Measurements from ENCODE around the gene C13orf42. TPM values are rescaled to one million over a fixed set of nuclear protein-coding genes. Genes with fewer than 3 reads are reported as not detected.

The C13orf42 gene
- total RNA-seq, 1 donor from 2014 or later: not detected

GRCh38 chr13:51033421-51034185, 77.5 kb downstream of the C13orf42 start:
- no peaks in the 10 kb centered on the region for H3K9me3 Mint-ChIP-seq
- DNase-seq (ENCODE audit: extremely low spot score, unreplicated experiment): no peak
- H3K27me3 Mint-ChIP-seq: peaks cover 3% of the 10 kb centered on the region
- no peaks in the 10 kb centered on the region for H3K36me3 Mint-ChIP-seq
- H3K4me1 Mint-ChIP-seq (ENCODE audit: unreplicated experiment): no peaks in the 10 kb centered on the region
- no peak overlapping the region for H3K27ac Mint-ChIP-seq
- H3K4me3 Mint-ChIP-seq: no peak overlapping the region
- no peak for TF ChIP-seq CTCF (conservative IDR thresholded peaks at IDR 0.05)

DNA sequence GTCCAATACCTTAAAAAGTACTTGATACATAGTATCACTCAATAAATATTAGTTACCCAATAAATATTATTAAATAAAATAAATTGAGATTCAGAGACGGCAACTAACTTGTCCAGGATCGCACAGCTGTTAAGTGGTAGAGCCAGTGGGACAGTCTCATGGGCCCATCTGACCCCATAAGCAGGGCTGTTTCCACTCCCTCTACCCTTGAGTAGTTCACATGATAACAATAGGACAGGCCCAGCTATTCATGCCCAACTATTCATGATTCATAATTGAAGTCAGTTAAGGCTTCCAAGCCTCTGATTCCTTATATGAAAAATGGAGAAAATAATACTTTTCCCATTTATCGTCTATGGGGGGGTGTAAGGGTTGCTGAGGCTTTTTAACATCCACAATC, 78.2 kb downstream of the C13orf42 start:
- TF ChIP-seq CTCF (conservative IDR thresholded peaks at IDR 0.05): no peak
- Mint-ChIP-seq H3K9me3 (no peaks in the 10 kb centered on the region), H3K4me1 (ENCODE audit: unreplicated experiment) (no peaks in the 10 kb centered on the region), H3K27me3 (peaks cover 3% of the 10 kb centered on the region), H3K4me3 (no peak overlapping the region), H3K36me3 (no peaks in the 10 kb centered on the region), H3K27ac (no peak overlapping the region)
- no peak for DNase-seq (ENCODE audit: extremely low spot score, unreplicated experiment)

Other genes with a start within 250 kb of the C13orf42 start
- 25.0 and 37.8 TPM in 2 replicates for gene RNASEH2B, start 201.5 kb downstream of the C13orf42 start, total RNA-seq (ENCODE audit: low replicate concordance)
- 0.76 and 4.5 TPM in 2 replicates for gene FAM124A, start 111.1 kb upstream of the C13orf42 start, total RNA-seq (ENCODE audit: low replicate concordance)
- 0.12 and 0.36 TPM in 2 replicates for gene SERPINE3, start 228.4 kb upstream of the C13orf42 start, total RNA-seq (ENCODE audit: low replicate concordance)